DMS153 (cell line): ENCODE data around the gene SEC23B.

Experiments
- DNase-seq: peaks from one replicate; lab custom pipeline; 2025; lab: John Stamatoyannopoulos, UW

Gene SEC23B

DNA sequence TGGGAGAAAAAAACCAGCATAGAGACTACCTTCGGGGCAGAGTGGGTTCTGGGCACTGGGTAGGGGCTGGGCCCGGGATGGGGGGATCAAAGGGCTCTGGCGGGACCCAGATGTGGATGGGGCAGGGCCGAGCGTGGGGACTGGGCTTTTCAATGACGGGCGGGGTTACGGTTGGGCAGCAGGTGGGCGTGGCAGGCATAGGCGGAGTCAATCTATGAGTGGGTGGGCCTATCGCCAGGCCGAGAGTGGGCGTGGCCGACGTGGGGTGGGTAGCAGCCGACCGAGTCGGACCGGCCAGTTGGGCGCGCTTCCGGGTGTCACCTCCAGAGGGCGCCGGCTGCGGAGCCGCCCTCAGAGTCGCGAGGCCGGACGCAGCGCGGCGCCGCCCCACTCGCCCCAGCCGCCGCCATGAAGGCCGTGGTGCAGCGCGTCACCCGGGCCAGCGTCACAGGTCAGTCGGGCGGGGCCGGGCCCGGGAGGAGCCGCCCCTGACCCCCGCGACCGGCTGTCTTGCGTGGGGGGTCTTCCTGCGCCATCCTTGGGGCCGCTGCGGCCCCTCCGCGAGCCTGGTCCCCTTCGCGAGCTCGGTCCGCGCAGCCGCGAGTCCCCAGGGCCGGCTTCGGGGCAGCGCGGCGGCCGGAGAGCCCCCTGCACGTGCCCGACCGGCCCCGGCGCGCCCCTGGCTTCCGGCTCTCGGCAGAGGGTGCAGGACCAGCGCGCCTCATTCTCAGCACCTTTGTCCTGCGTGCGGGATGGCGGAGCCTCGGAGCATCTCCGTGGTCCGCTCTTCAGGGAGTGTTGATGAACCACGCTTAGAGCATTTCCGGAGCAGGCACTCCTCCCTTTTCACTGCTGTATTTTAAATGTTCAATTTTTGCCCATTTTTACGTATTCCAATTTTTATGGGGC is 80.2 kb downstream of the SEC23B start, which contains the start of gene DTD1:
DTD1 (plus strand) TSS at position 390 of the 909 bp plus-strand sequence; CDS start at position 409, 19 bp downstream.
- peak; percentile 64 for DNase-seq

DNA sequence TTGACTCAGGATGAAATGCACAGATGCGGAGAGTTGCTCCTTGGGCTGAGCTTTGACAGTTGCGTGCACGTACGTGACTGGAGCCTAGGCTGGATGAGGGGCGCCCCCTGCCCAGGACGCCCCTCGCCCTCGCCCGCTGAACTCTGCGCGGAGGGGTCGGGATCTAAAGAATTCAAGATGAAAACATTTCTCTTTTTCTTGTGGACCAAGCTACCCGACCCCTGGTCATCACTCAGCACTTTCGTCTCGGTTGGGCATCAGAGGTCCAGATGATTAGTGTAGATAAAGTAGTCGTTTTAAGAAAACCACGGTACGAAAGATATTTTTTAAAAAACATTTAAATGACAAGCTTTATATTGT is 80.8 kb downstream of the SEC23B start:
- no peak for DNase-seq

DNA sequence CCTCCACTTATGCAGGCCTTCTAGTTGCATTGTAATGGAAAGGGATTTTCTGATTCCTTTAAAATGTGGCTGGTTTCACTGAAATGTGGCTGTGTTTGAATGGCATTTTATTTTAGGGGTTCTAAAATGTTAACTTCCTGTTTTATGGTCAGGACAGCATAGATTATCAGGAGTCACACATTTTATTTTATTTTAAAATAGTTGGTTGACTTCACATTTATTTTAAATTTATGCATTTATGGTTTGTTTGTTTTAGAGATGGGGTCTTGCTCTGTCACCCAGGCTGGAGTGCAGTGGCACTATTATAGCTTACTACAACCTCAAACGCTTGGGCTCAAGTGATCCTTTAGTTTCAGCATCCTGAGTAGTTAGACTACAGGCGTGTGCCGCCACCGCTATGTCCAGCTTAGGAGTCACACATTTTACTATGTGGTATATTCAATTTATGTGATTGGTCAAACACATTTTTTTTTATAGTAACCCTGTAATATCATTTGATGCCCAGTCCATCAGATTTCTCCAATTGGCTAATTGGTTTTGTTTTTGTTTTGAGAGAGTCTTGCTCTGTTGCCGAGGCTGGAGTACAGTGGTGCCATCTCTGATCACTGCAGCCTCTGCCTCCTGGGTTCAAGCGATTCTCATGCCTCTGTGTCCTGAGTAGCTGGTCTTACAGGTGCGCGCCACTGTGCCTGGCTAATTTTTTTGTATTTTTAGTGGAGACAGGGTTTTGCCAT is 82.4 kb downstream of the SEC23B start:
- no peak for DNase-seq

DNA sequence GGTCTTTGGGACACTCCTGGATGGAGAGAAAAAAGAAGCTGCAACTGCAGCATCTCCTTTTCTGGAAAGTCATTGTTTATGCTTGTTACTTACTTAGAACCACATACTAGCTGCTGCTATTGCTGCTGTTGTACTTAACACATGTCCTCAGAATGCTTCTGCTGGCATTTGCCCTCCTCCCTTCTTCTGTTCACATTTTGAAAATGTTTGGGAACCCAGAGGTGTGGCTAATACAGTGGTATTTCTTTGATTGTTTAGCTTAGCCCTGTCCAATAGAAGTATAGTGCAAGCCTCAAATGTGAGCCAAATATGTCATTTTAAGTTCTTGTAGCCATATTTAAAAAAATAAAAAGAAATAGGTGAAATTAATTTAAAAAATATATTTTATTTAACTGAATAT is 88.5 kb downstream of the SEC23B start:
- DNase-seq = no peak

DNA sequence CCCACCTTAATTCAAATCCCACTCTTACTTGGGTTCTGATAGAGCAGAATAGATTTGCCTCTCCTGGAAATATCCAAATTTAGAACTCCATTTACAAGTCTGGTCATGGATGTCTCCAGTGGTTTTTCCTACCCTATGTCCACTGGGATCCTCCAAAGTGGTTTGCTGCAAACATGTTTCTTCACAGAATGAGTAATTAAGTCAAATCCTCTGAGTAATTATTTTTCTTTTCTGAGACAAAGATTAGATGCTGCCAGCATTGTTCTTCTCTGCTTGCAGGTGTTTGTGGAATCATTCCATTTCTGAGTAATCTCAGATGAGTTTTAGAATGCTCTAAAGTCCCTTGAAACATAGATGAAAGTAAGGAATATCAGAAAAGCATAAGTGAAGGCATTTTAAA is 102.0 kb downstream of the SEC23B start:
- no peak for DNase-seq
